Right renal cortex interstitium (tissue), 3 donors: Measurements from ENCODE around the gene MPP4. TPM values are rescaled to one million over a fixed set of nuclear protein-coding genes. Genes with fewer than 3 reads are reported as not detected.

Experiments
- DNase-seq, 3 donors: peaks; one replicate each; pipeline ENCODE4 v3.0.0-alpha.2; 2013; ENCODE audit warnings: low read depth in 3 of 3, low spot score in 2 of 3
- polyA plus RNA-seq, 3 donors: library from polyadenylated mRNA; unstranded; fragments of 120-200 nt; gene quantifications; one replicate each; pipeline ENCODE4 v1.2.1, GENCODE V29; 2013; ENCODE audit not compliant: insufficient read length in 3 of 3

Gene MPP4
- polyA plus RNA-seq, 3 donors, result 0.13 to 0.19 (median 0.17) TPM

DNA sequence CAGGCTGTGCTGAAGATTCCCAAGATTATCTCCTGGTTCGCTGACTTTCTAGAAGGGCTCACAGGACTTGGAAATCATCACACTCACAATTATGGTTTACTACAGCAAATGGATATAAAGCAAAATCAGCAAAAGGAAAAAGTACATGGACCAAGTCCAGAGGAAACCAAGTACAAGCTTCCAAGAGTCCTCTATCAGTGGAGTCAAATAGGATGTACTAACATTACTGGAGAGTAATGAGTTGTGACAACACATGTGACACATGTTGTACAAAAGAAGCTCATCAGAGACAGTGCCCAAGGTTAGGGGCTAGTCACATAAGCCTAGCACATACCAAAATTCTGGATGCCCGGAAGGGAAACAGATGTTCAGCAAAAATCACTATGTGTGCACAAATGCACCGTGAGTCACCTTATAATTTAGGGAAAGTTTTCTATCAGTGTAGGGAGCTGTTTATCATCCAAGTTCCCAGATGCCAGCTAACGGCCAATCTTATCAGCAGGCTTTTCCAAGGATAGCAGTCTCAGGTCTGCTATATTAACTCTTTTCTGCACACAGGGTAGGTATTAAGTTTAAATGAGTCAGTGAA, 64.7 kb downstream of the MPP4 start:
- no peak for DNase-seq

DNA sequence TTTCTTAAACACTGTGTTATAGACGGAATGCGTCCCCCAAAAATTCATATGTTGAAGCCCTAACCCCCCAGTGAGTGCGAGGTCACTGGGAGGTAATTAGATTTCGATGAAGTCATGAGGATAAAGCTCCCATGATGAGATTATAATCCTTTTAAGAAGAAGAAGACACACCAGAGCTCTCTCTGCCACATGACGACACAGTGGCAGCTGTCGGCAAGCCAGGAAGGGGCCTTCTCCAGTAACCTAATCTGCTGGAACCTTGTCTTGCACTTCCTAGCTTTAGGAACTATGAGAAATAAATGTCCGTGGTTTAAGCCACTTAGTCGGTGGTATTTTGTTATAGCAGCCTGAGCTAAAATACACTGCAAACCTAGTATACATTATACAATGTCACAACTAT, 67.4 kb downstream of the MPP4 start:
- no peak for DNase-seq

DNA sequence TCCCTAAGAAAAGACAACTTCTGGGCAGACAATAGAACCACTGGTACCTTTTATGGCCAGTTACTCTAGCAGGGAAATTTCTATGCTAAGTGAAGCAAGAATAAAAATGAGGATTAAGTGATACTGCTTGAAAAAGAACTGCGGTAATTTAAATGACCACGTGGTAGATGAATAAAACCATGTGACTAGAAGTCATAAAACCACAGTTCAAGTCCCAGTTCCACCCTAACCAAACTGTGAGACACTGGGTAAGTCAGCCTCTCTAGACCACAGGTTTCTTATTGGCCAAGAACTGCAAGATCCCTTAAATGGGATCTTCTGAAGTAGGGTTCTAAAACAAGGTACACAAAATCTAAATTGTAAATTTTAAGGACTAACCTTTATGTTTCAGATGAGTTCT, 67.9 kb downstream of the MPP4 start:
- no peak for DNase-seq

DNA sequence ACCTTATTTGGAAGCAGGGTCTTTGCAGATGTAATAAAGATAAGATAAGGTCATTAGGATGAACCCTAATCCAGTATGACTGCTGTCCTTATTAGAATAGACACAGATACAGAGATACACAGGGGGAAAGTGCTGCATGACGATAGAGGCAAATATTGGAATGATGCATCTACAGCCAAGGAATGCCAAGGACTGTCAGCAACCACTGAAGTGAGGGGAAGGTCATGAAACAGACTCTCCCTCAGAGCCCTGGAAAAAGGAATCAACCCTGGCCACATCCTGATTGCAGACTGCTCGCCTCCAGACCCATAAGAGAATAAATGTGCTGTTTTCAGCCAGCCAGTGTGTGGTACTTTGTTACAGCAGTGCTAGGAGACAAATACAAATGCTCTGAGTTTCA, 69.9 kb downstream of the MPP4 start:
- DNase-seq, result no peak

DNA sequence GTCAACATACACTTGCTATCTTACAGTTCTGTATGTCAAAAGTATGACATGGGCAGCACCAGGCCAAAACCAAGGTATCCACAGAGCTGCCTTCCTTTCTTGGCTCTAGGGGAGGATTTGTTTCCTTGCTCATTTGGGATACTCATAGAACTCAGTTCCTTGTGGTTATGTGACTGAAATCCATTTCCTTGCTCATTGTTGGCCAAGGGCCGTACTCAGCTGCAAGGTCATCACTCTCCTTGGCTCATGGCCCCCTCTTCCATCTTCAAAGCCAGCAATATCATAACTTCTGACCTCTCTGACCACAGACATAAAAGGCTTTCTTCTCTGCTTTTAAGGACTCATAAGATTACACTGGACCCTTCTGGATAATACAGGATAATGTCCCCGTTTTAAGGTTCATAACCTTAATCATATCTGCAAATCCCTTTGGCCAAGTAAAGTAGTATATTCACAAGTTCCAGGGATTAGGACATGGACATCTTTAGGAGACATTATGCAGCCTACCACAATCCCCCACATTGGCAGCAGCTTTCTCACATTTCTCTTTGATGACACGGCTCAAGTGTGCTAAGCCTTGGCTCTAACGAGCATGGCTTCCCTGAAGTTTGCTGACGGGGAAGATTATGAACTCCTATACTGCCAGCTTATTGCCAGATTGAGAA, 76.0 kb downstream of the MPP4 start:
- no peak for DNase-seq

DNA sequence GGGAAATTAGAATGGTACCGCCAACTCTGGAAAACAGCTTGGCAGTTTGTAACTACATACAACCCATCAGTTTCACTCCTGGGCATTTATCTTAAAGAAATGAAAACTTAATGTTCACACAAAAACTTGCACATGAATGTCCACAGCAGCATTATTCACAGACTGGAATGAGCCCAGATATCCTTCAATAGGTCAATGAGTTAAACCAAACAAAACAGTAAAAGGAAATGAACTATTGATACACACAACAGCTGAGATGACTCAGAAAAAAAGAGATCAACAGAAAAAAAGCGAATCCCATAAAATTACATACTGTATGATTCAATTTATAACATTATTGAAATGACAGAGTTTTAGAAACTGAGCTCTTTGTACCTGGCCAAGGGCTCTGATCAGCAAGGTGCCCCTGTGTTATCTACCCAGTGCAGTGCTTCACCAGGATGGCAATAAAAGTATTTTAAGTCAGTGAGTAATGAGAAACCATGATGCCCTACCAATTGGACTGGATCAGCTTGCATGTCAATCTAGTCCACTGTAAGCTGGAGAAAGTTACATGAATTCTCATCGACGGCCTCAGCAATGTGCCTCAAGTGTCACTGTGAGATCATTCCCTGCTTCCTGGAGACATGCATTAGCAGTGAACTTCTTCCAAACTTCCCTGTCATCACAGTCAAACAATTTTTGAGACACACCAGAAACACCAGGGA, 77.0 kb downstream of the MPP4 start:
- no peak for DNase-seq

DNA sequence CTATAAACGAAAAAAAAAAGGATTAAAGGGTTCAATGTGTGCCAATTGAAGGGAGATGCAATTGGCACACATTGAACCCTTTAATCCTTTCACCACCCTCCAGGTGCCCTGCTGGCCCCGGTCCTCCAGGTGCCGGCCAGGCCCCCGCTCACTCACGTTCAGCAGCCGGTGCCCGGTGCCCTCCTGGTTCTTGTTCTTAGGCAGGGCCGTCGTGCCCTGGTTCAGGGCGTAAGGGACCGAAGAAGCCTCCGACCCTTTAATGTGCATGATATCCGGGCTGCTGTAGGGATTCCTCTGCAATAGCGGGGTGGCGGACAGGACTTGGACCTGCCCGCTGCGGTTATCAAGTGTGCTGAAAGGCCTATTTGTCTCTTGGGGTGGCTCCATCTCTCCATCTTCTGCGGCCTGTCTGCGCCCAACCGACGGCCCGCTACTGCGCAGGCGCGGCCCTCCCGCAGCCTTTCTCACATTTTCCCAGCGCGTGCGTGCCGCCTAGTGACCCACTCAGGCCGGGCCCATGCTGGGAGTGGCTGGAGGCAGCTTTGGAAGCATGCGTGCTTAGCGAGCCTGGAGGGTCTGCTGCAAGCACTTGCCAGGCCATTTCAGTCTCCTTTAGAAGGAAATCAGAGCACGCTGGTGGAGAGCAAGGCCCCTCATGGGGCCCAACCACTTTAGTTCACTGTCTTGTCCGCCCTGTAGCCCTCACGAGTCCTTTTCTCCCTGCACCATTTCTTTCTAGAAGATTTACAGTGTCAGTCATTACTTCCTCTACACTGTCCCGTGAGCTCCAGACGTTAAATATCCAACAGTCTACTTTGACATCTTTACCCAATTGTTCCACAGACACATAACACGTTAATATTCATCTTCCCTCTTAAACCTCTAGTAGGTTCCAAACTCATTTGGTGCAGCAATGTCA, 79.4 kb downstream of the MPP4 start:
- peak in 1 of 3 donors; percentile 61 for DNase-seq

DNA sequence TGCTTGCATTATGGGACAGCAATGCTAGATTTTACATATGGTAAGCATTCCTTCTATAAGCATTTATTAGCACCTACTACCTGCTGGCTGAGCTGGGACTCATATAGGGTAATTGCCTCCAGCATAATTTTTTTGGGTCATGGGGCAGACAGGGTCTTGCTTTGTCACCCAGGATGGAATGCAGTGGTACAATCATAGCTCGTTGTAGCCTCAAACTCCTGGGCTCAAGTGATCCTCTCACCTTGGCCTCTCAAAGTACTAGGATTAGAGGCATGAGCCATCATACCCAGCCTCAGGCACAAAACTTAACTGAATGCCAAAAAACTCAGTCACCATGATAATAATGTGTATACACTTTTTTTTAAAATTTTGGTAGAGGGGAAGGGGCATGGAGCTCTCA, 90.4 kb downstream of the MPP4 start:
- no peak for DNase-seq

DNA sequence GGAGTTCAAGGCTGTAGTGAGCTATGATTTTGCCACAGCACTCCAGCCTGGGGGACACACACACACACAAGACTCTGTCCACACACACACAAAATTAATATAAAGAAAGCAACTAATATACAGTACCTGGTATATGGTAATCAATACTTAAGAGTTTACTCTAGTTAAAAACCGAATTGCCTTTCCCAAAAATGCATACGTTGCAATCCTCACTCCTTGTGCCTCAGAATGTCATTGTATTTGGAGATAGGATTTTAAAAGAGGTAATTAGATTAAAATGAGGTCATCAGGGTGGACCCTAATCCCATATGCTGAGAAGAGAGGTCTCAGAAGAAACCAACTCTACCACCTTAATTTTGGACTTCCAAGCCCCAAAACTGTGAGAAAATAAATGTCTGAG, 90.9 kb downstream of the MPP4 start:
- DNase-seq, result no peak

DNA sequence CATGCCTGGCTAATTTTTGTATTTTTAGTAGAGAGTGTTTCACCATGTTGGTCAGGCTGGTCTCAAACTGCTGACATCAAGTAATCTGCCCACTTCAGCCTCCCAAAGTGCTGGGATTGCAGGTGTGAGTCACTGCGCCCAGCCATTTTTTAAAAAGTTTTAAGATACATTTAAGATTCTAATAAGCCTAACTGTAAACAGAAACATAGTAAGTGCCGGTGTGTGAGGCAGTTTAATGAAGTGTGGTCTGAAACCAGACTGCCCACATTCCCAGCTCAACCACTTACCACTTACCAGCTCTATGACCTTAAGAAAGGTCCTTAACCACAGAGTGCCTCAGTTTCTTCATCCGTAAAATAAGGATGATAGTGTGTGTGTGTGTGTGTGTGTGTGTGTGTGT, 97.5 kb downstream of the MPP4 start:
- no peak for DNase-seq

DNA sequence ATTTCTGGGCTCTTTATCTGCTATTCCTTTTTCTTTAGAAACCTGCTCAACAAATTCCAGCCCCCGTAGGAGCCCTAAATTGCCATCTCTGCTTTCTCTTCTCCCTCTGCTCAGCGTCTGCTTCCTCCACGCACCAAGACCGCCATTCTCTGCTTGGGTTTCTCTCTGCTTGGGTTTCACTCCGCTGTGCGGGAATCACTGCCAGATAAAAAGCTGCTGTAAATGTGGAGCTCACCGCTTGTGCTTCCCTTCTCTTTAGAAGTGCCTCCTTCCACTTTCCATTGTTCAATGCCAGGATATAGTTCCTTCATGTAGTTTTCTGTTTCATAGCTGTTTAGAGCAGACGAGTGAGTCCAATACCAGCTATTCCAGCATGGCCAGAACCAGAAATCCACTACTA, 101.0 kb downstream of the MPP4 start:
- DNase-seq, result no peak

Other genes starting within 250 kb of the MPP4 start
- 10 to 100 TPM; 42.8 to 48.7 (median 45.9) TPM for gene TRAK2, start 247.2 kb downstream of the MPP4 start, polyA plus RNA-seq
- gene STRADB, start 246.9 kb downstream of the MPP4 start, polyA plus RNA-seq, result 10 to 100 TPM; 82.5 to 86.2 (median 83.8) TPM
- 10 to 100 TPM; 50.6 to 56.5 (median 56.0) TPM for gene TMEM237, start 55.1 kb downstream of the MPP4 start, polyA plus RNA-seq
- 10 to 100 TPM; 28.2 to 32.0 (median 29.6) TPM for gene ALS2, start 82.3 kb upstream of the MPP4 start, polyA plus RNA-seq
- gene CDK15, start 107.9 kb upstream of the MPP4 start, polyA plus RNA-seq, result 1 to 10 TPM in 2 of 3 donors, under 1 TPM in 1; 0.91 to 2.0 (median 1.1) TPM